Sigmoid colon (tissue), 7 donors: ENCODE data around the gene MAL. TPM values are rescaled to one million over a fixed set of nuclear protein-coding genes. Genes with fewer than 3 reads are reported as not detected.

Source experiments
- DNase-seq: peaks from one replicate; pipeline ENCODE4 v3.0.0-alpha.2; 2019
- H3K27ac ChIP-seq, 4 donors: fragments of 200-600 bp; sonication (generic); one replicate each; pipeline ENCODE4 v1.5.1; 2016 to 2019; ENCODE audit warnings: mild to moderate bottlenecking in 1 of 4
- H3K27me3 ChIP-seq, 3 donors: fragments of 200-600 bp; sonication (generic); one replicate each; pipeline ENCODE4 v1.5.1; 2019; ENCODE audit warnings: mild to moderate bottlenecking in 1 of 3
- H3K36me3 ChIP-seq, 4 donors: fragments of 200-600 bp; sonication (generic); one replicate each; pipeline ENCODE4 v1.5.1; 2016 to 2019
- H3K4me1 ChIP-seq, 4 donors: fragments of 200-600 bp; sonication (generic); one replicate each; pipeline ENCODE4 v1.5.1; 2017 to 2019
- H3K4me3 ChIP-seq, 4 donors: fragments of 200-600 bp; sonication (generic); one replicate each; pipeline ENCODE4 v1.5.1; 2017 to 2019; ENCODE audit warnings: mild to moderate bottlenecking in 2 of 4, moderate library complexity in 1 of 4
- H3K9me3 ChIP-seq, 4 donors: fragments of 200-600 bp in 3 of 4; sonication (generic) in 3 of 4; one replicate each; pipeline versions ENCODE4 v1.5.1 to v1.6.1; 2013 to 2019
- CTCF ChIP-seq, 4 experiments: fragments of 450-650 bp in 3 of 4; fragments of 200-600 bp in 1 of 4; IDR thresholded peaks; one replicate each; pipeline ENCODE4 v1.5.1; 2016 to 2019; ENCODE audit warnings: antibody characterized with exemption in 4 of 4, mild to moderate bottlenecking in 3 of 4, moderate library complexity in 2 of 4
- EP300 ChIP-seq, 4 donors: sonication (generic); formaldehyde crosslinking; IDR thresholded peaks; one replicate each; pipeline ENCODE4 v1.6.1; 2017; ENCODE audit warnings: antibody characterized with exemption in 4 of 4
- POLR2A ChIP-seq, 2 donors: fragments of 450-650 bp; IDR thresholded peaks; one replicate each; pipeline ENCODE4 v1.6.1; 2016; ENCODE audit warnings: antibody characterized with exemption in 2 of 2, mild to moderate bottlenecking in 2 of 2, moderate library complexity in 2 of 2
- POLR2AphosphoS5 ChIP-seq, 4 donors: sonication (generic); formaldehyde crosslinking; IDR thresholded peaks; one replicate each; pipeline ENCODE4 v1.6.1; 2017; ENCODE audit warnings: antibody characterized with exemption in 4 of 4
- WGBS, 2 donors: extraction: QIAGEN DNeasy Blood & Tissue Kit; methylation state at CpG; one replicate each; pipeline ENCODE4 v1.1.7; 2013; 5-methylcytosine and 5-hydroxymethylcytosine counted together
- intact Hi-C: fragments of 100-400 bp; cut with DNase I; formaldehyde crosslinking; loops from one replicate; pipeline ENCODE4 v1.15.1; 2023
- polyA plus RNA-seq, 3 donors: library from polyadenylated mRNA; stranded (reverse); fragments of 200-250 nt; gene quantifications; one replicate each; pipeline ENCODE4 v1.2.3, GENCODE V29; 2013
- total RNA-seq, 4 donors: library from RNA; depleted of rRNA; stranded (reverse); fragments of >200 nt; gene quantifications; one replicate each; pipeline ENCODE4 v1.1.0, GENCODE V29; 2016
- donor health status: healthy with polysubstance abuse.
- donor health status: Bipolar disorder and iron deficiency.
- donor health status: healthy.

Gene MAL
- total and polyA plus RNA-seq, 7 donors: 0.69 to 28.9 (median 8.4) TPM

- TF ChIP-seq POLR2A (IDR thresholded peaks at IDR 0.05) (no peak), CTCF (IDR thresholded peaks at IDR 0.05) (no peak), EP300 (IDR thresholded peaks at IDR 0.05) (no peak)
- H3K9me3 ChIP-seq: no peaks in the 10 kb centered on the region
- no peak for DNase-seq
- peaks cover 0 to 41% (median 22%) of the 10 kb centered on the region in 3 donors for H3K27me3 ChIP-seq
- no peaks in the 10 kb centered on the region for H3K36me3 ChIP-seq
- H3K27ac ChIP-seq: no peak overlapping the region
- intact Hi-C loops: loop anchor here (5.0 kb wide), 1 partner anchor 57 kb away; no protein-coding TSS in a partner anchor
- H3K4me1 ChIP-seq: peaks cover 2 to 10% (median 9%) of the 10 kb centered on the region in 4 donors
- no peak overlapping the region for H3K4me3 ChIP-seq
- 50 to 60% methylated on average over 7 of the region's 7 CpGs for WGBS, 2 donors
These were observed 53.7 kb downstream of the MAL start for GRCh38 chr2:95079199-95079683.

- H3K36me3 ChIP-seq: peaks cover 14 to 29% (median 17%) of the 10 kb centered on the region in 4 donors
- DNase-seq: no peak
- no peak overlapping the region for H3K4me3 ChIP-seq
- H3K27ac ChIP-seq: no peak overlapping the region
- H3K4me1 ChIP-seq: peaks cover 0 to 2% (median 0%) of the 10 kb centered on the region in 4 donors
- WGBS, 2 donors: 87 to 90% methylated on average over 2 of the region's 2 CpGs
- no peaks in the 10 kb centered on the region for H3K9me3 ChIP-seq
- intact Hi-C loops: no loop called here
- TF ChIP-seq POLR2A (IDR thresholded peaks at IDR 0.05) (no peak), CTCF (IDR thresholded peaks at IDR 0.05) (no peak), EP300 (IDR thresholded peaks at IDR 0.05) (no peak), POLR2AphosphoS5 (IDR thresholded peaks at IDR 0.05) (no peak)
- H3K27me3 ChIP-seq: peaks cover 0 to 10% (median under 1%) of the 10 kb centered on the region in 3 donors
These were observed 57.0 kb downstream of the MAL start for GRCh38 chr2:95082477-95082876.

- H3K4me1 ChIP-seq: peaks cover 0 to 2% (median 0%) of the 10 kb centered on the region in 4 donors
- H3K9me3 ChIP-seq: no peaks in the 10 kb centered on the region
- no peaks in the 10 kb centered on the region for H3K27me3 ChIP-seq
- no peak overlapping the region for H3K27ac ChIP-seq
- intact Hi-C loops: no loop called here
- no peak for TF ChIP-seq EP300 (IDR thresholded peaks at IDR 0.05)
- TF ChIP-seq POLR2AphosphoS5 (IDR thresholded peaks at IDR 0.05): no peak
- no peak for TF ChIP-seq POLR2A (IDR thresholded peaks at IDR 0.05)
- no peak for TF ChIP-seq CTCF (IDR thresholded peaks at IDR 0.05)
- H3K4me3 ChIP-seq: no peak overlapping the region
- DNase-seq: no peak
- peaks cover 20 to 60% (median 26%) of the 10 kb centered on the region in 4 donors for H3K36me3 ChIP-seq
- WGBS, 2 donors: 34 to 77% methylated on average over 1 of the region's 1 CpG
These were observed 60.5 kb downstream of the MAL start for GRCh38 chr2:95086017-95086416.

- no peak overlapping the region for H3K27ac ChIP-seq
- no peaks in the 10 kb centered on the region for H3K27me3 ChIP-seq
- intact Hi-C loops: no loop called here
- no peak overlapping the region for H3K4me3 ChIP-seq
- H3K4me1 ChIP-seq: no peaks in the 10 kb centered on the region
- DNase-seq: no peak
- TF ChIP-seq EP300 (IDR thresholded peaks at IDR 0.05) (no peak), POLR2A (IDR thresholded peaks at IDR 0.05) (no peak), POLR2AphosphoS5 (IDR thresholded peaks at IDR 0.05) (no peak), CTCF (IDR thresholded peaks at IDR 0.05) (no peak)
- peaks cover 20 to 73% (median 35%) of the 10 kb centered on the region in 4 donors for H3K36me3 ChIP-seq
- 93 to 96% methylated on average over 5 of the region's 5 CpGs for WGBS, 2 donors
- H3K9me3 ChIP-seq: no peaks in the 10 kb centered on the region
These were observed 61.9 kb downstream of the MAL start for GRCh38 chr2:95087379-95087778.
